CD14-positive monocyte (primary cell): ENCODE results near the gene RASL10B. TPM values are rescaled to one million over a fixed set of nuclear protein-coding genes. Genes with fewer than 3 reads are reported as not detected.
A peak's percentile ranks its signal among the peaks of the same experiment; 100 is the strongest.

Source experiments
- DNase-seq, 3 donors: peaks; one replicate each; pipeline ENCODE4 v3.0.0-alpha.2; 2011 to 2022
- H2AFZ ChIP-seq: 2 replicates; pipeline ENCODE4 v1.6.0; 2012; ENCODE audit warnings: mild to moderate bottlenecking, low read depth, low read length, inconsistent platforms; ENCODE audit not compliant: insufficient read depth, poor library complexity, severe bottlenecking
- H3K27ac ChIP-seq, 2 donors: 1 replicate in 1 of 2; 2 replicates in 1 of 2; pipeline ENCODE4 v1.5.1; 2012 to 2013; ENCODE audit warnings: low read length in 2 of 2, control low read depth in 1 of 2, inconsistent platforms in 1 of 2, low read depth in 1 of 2, mild to moderate bottlenecking in 1 of 2
- H3K27me3 ChIP-seq, 2 donors: one replicate each; pipeline versions ENCODE4 v1.6.0 to v1.6.1; 2011 to 2013; ENCODE audit warnings: low read length in 2 of 2; ENCODE audit not compliant: control insufficient read depth in 2 of 2, insufficient read depth in 2 of 2
- H3K36me3 ChIP-seq, 2 donors: replicated peaks in 1 of 2; 1 replicate in 1 of 2; 2 replicates in 1 of 2; pipeline versions ENCODE4 v1.5.1 to v1.6.1; 2012 to 2013; ENCODE audit warnings: low read length in 2 of 2, control low read depth in 1 of 2, inconsistent platforms in 1 of 2, mild to moderate bottlenecking in 1 of 2; ENCODE audit not compliant: insufficient read depth in 2 of 2, control insufficient read depth in 1 of 2
- H3K4me1 ChIP-seq, 2 donors: 1 replicate in 1 of 2; 2 replicates in 1 of 2; pipeline versions ENCODE4 v1.5.1 to v1.6.1; 2012 to 2013; ENCODE audit warnings: low read length in 2 of 2, control low read depth in 1 of 2, inconsistent platforms in 1 of 2, mild to moderate bottlenecking in 1 of 2, moderate library complexity in 1 of 2; ENCODE audit not compliant: insufficient read depth in 2 of 2, control insufficient read depth in 1 of 2
- H3K4me2 ChIP-seq: replicated peaks from 2 replicates; pipeline ENCODE3; 2012; ENCODE audit warnings: low read length, moderate library complexity, mild to moderate bottlenecking; ENCODE audit not compliant: poor library complexity, severe bottlenecking; ENCODE audit errors: extremely low read depth
- H3K4me3 ChIP-seq, 3 experiments: fragments of 200-600 bp in 1 of 3; sonication (generic) in 1 of 3; replicated peaks in 1 of 3; 1 replicate in 2 of 3; 2 replicates in 1 of 3; pipeline ENCODE4 v1.5.1; 2011 to 2013; ENCODE audit warnings: low read length in 3 of 3, mild to moderate bottlenecking in 3 of 3, control low read depth in 2 of 3, low read depth in 2 of 3, inconsistent platforms in 1 of 3, moderate library complexity in 1 of 3
- H3K79me2 ChIP-seq: 2 replicates; pipeline ENCODE4 v1.6.0; 2012; ENCODE audit warnings: mild to moderate bottlenecking, control low read depth, inconsistent platforms, low read length, moderate library complexity; ENCODE audit not compliant: insufficient read depth
- H3K9ac ChIP-seq: 2 replicates; pipeline ENCODE4 v1.6.0; 2017; ENCODE audit warnings: low read length, mild to moderate bottlenecking; ENCODE audit not compliant: insufficient read depth, poor library complexity, severe bottlenecking
- H3K9me3 ChIP-seq, 2 donors: replicated peaks in 1 of 2; 1 replicate in 1 of 2; 2 replicates in 1 of 2; pipeline versions ENCODE4 v1.5.1 to v1.6.1; 2012 to 2013; ENCODE audit warnings: low read length in 2 of 2, control low read depth in 1 of 2; ENCODE audit not compliant: control insufficient read depth in 1 of 2, insufficient read depth in 1 of 2
- H4K20me1 ChIP-seq: 2 replicates; pipeline ENCODE4 v1.6.0; 2012; ENCODE audit warnings: mild to moderate bottlenecking, low read length, control low read depth, moderate library complexity; ENCODE audit not compliant: insufficient read depth
- H3K27ac Mint-ChIP-seq, 7 donors: one replicate each; pipeline ENCODE4 v1.8.0; 2020; ENCODE audit warnings: mild to moderate bottlenecking in 7 of 7, mixed read lengths in 7 of 7, moderate library complexity in 6 of 7, inconsistent platforms in 2 of 7
- H3K27me3 Mint-ChIP-seq, 3 donors: one replicate each; pipeline ENCODE4 v1.8.0; 2021 to 2022; ENCODE audit warnings: low read depth in 3 of 3, mild to moderate bottlenecking in 3 of 3, mixed read lengths in 3 of 3, moderate library complexity in 3 of 3, inconsistent platforms in 1 of 3
- H3K36me3 Mint-ChIP-seq, 2 donors: one replicate each; pipeline ENCODE4 v1.8.0; 2020; ENCODE audit warnings: mixed read lengths in 2 of 2, inconsistent platforms in 1 of 2, mild to moderate bottlenecking in 1 of 2
- H3K4me1 Mint-ChIP-seq: one replicate; pipeline ENCODE4 v1.8.0; 2020; ENCODE audit warnings: mild to moderate bottlenecking, mixed read lengths
- H3K4me3 Mint-ChIP-seq, 2 donors: one replicate each; pipeline ENCODE4 v1.8.0; 2020; ENCODE audit warnings: mild to moderate bottlenecking in 2 of 2, mixed read lengths in 2 of 2, moderate library complexity in 1 of 2
- H3K9me3 Mint-ChIP-seq, 7 donors: one replicate each; pipeline ENCODE4 v1.8.0; 2020 to 2022; ENCODE audit warnings: mixed read lengths in 7 of 7, mild to moderate bottlenecking in 6 of 7, moderate library complexity in 6 of 7, inconsistent platforms in 2 of 7
- CTCF ChIP-seq: fragments of 200-600 bp; IDR thresholded peaks from one replicate; pipeline ENCODE4 v1.8.0; 2022; ENCODE audit warnings: antibody characterized with exemption, mild to moderate bottlenecking
- WGBS: methylation state at CpG from one replicate; pipeline ENCODE4 v1.1.5; 2013; ENCODE audit warnings: missing lambda C conversion rate; ENCODE audit not compliant: insufficient coverage; 5-methylcytosine and 5-hydroxymethylcytosine counted together
- intact Hi-C, 2 donors: fragments of 100-400 bp; cut with micrococcal nuclease; formaldehyde crosslinking; loops; one replicate each; pipeline versions ENCODE4 v1.15.0 to v1.15.1; 2023
- polyA plus RNA-seq, 3 donors: library from polyadenylated mRNA; depleted of rRNA in 1 of 3; unstranded in 2 of 3; stranded (reverse) in 1 of 3; fragments of 300-500 nt in 2 of 3; fragments of >200 nt in 1 of 3; fragmentation: Illumina TruSeq in 2 of 3; gene quantifications; 1 replicate in 2 of 3; 2 replicates in 1 of 3; pipeline ENCODE4 v1.2.3, GENCODE V29; 2012 to 2021

RASL10B gene
- polyA plus RNA-seq, 3 donors: not detected

- H3K27ac Mint-ChIP-seq: no peak overlapping the region
- H3K4me3 ChIP-seq: no peak overlapping the region
- H4K20me1 ChIP-seq: no peaks in the 10 kb centered on the region
- peaks cover 12 to 19% (median 15%) of the 10 kb centered on the region in 3 donors for H3K27me3 Mint-ChIP-seq
- H3K4me1 Mint-ChIP-seq: peaks cover 11% of the 10 kb centered on the region
- H3K4me2 ChIP-seq: no peak overlapping the region
- peaks cover 61 to 63% of the 10 kb centered on the region in 2 donors for H3K36me3 Mint-ChIP-seq
- no peak overlapping the region for H2AFZ ChIP-seq
- peaks cover 51 to 64% of the 10 kb centered on the region in 2 donors for H3K36me3 ChIP-seq
- no peak overlapping the region for H3K9ac ChIP-seq
- H3K27ac ChIP-seq: no peak overlapping the region
- H3K27me3 ChIP-seq: peaks cover 3 to 11% of the 10 kb centered on the region in 2 donors
- H3K4me3 Mint-ChIP-seq: no peak overlapping the region
- TF ChIP-seq CTCF: no peak
- peaks cover 4 to 7% of the 10 kb centered on the region in 2 donors for H3K4me1 ChIP-seq
- no peaks in the 10 kb centered on the region for H3K9me3 ChIP-seq
- H3K9me3 Mint-ChIP-seq: peaks cover 0 to 3% (median 0%) of the 10 kb centered on the region in 7 donors
- H3K79me2 ChIP-seq: no peaks in the 10 kb centered on the region
- no peak for DNase-seq
- WGBS: 97% methylated on average over 3 of the region's 5 CpGs
- intact Hi-C loops: no loop called here
Observed at GRCh38 chr17:35726953-35727460, 4.4 kb upstream of the RASL10B start.

- no peak overlapping the region for H3K4me3 Mint-ChIP-seq
- TF ChIP-seq CTCF: no peak
- no peak overlapping the region for H2AFZ ChIP-seq
- H3K9ac ChIP-seq: no peak overlapping the region
- H3K36me3 ChIP-seq: peaks cover 46 to 61% of the 10 kb centered on the region in 2 donors
- no peak for DNase-seq
- H3K4me1 Mint-ChIP-seq: peaks cover 11% of the 10 kb centered on the region
- no peak overlapping the region for H3K27ac ChIP-seq
- peaks cover 3 to 18% of the 10 kb centered on the region in 2 donors for H3K27me3 ChIP-seq
- peaks cover 4 to 7% of the 10 kb centered on the region in 2 donors for H3K4me1 ChIP-seq
- H3K27ac Mint-ChIP-seq: peak overlapping the region in 1 of 7 donors; percentile 0
- peaks cover 58 to 61% of the 10 kb centered on the region in 2 donors for H3K36me3 Mint-ChIP-seq
- WGBS: 91% methylated on average over 4 of the region's 5 CpGs
- H3K9me3 Mint-ChIP-seq: peaks cover 0 to 3% (median 0%) of the 10 kb centered on the region in 7 donors
- H3K4me2 ChIP-seq: no peak overlapping the region
- H3K4me3 ChIP-seq: no peak overlapping the region
- peaks cover 18 to 25% (median 21%) of the 10 kb centered on the region in 3 donors for H3K27me3 Mint-ChIP-seq
- H3K9me3 ChIP-seq: no peaks in the 10 kb centered on the region
- H4K20me1 ChIP-seq: no peaks in the 10 kb centered on the region
- intact Hi-C loops: no loop called here
- H3K79me2 ChIP-seq: no peaks in the 10 kb centered on the region
Observed at GRCh38 chr17:35727635-35728034, 3.8 kb upstream of the RASL10B start.
